ENCODE measurements around the gene CRBN.

The CRBN gene

GRCh38 chr3:3110749-3111361 lies 68.6 kb downstream of the CRBN start:
- DNase-seq (ENCODE audit: low read depth, low spot score) = no peak

- DNase-seq (ENCODE audit: low read depth, low spot score) = no peak
These were observed 69.2 kb downstream of the CRBN start, which contains the start of gene IL5RA for GRCh38 chr3:3110299-3110630. TSS of gene IL5RA (minus strand) at chr3:3110374. CDS start at chr3:3104984, 5,390 bp downstream.

GRCh38 chr3:3109407-3110298 lies 69.8 kb downstream of the CRBN start:
- DNase-seq (ENCODE audit: low read depth, low spot score) = no peak

GRCh38 chr3:3107858-3108257 lies 71.6 kb downstream of the CRBN start:
- DNase-seq (ENCODE audit: low read depth, low spot score) = no peak

- no peak for DNase-seq (ENCODE audit: low read depth, low spot score)
These were observed 72.3 kb downstream of the CRBN start for GRCh38 chr3:3107181-3107580.

GRCh38 chr3:3105815-3106214 lies 73.7 kb downstream of the CRBN start:
- no peak for DNase-seq (ENCODE audit: low read depth, low spot score)

GRCh38 chr3:3105246-3105645 lies 74.2 kb downstream of the CRBN start:
- no peak for DNase-seq (ENCODE audit: low read depth, low spot score)

GRCh38 chr3:3102751-3103150 lies 76.7 kb downstream of the CRBN start:
- DNase-seq (ENCODE audit: low read depth, low spot score) = no peak

GRCh38 chr3:3101660-3102458 lies 77.6 kb downstream of the CRBN start:
- no peak for DNase-seq (ENCODE audit: low read depth, low spot score)
